ENCODE data around the gene SLBP.

The SLBP gene

GRCh38 chr4:1722551-1723118, 10.5 kb upstream of the SLBP start:
- Mint-ChIP-seq H3K4me1 (peaks cover 63% of the 10 kb centered on the region), H3K36me3 (peaks cover 6% of the 10 kb centered on the region), H3K27ac (peak overlapping the region; percentile 98), H3K27me3 (no peaks in the 10 kb centered on the region), H3K9me3 (no peaks in the 10 kb centered on the region), H3K4me3 (peak overlapping the region; percentile 94)

GRCh38 chr4:1721666-1722550, 9.8 kb upstream of the SLBP start:
- H3K27ac Mint-ChIP-seq, result peak overlapping the region; percentile 98
- peaks cover 6% of the 10 kb centered on the region for H3K36me3 Mint-ChIP-seq
- H3K4me3 Mint-ChIP-seq, result peak overlapping the region; percentile 94
- H3K27me3 Mint-ChIP-seq, result no peaks in the 10 kb centered on the region
- no peaks in the 10 kb centered on the region for H3K9me3 Mint-ChIP-seq
- H3K4me1 Mint-ChIP-seq, result peaks cover 57% of the 10 kb centered on the region

GRCh38 chr4:1721003-1721665, 9.0 kb upstream of the SLBP start, which contains the start of the genes TACC3 and TMEM129:
Gene TACC3 (plus strand): TSS chr4:1721521. CDS start chr4:1723422, 1,901 bp downstream.
Gene TMEM129 (minus strand): TSS chr4:1721323. CDS start chr4:1720837, 486 bp downstream.
- Mint-ChIP-seq H3K4me3 (peak within 1 kb of the TSS; percentile 94), H3K4me1 (peaks cover 51% of the 10 kb centered on the region), H3K27me3 (no peaks in the 10 kb centered on the region), H3K9me3 (no peaks in the 10 kb centered on the region), H3K27ac (peak within 1 kb of the TSS; percentile 98), H3K36me3 (peaks cover 2% of the 10 kb centered on the region)

GRCh38 chr4:1720163-1720983, 8.3 kb upstream of the SLBP start:
- Mint-ChIP-seq H3K27ac (peak overlapping the region; percentile 89), H3K27me3 (no peaks in the 10 kb centered on the region), H3K9me3 (no peaks in the 10 kb centered on the region), H3K4me1 (peaks cover 51% of the 10 kb centered on the region), H3K4me3 (peak overlapping the region; percentile 91), H3K36me3 (peaks cover 2% of the 10 kb centered on the region)

GRCh38 chr4:1718095-1718850, 6.2 kb upstream of the SLBP start:
- H3K9me3 Mint-ChIP-seq, result no peaks in the 10 kb centered on the region
- no peaks in the 10 kb centered on the region for H3K27me3 Mint-ChIP-seq
- peaks cover 2% of the 10 kb centered on the region for H3K36me3 Mint-ChIP-seq
- H3K27ac Mint-ChIP-seq, result peak overlapping the region; percentile 80
- peak overlapping the region; percentile 73 for H3K4me3 Mint-ChIP-seq
- H3K4me1 Mint-ChIP-seq, result peaks cover 49% of the 10 kb centered on the region

GRCh38 chr4:1717129-1718094, 5.3 kb upstream of the SLBP start:
- Mint-ChIP-seq H3K9me3 (no peaks in the 10 kb centered on the region), H3K27ac (peak overlapping the region; percentile 30), H3K36me3 (peaks cover 2% of the 10 kb centered on the region), H3K27me3 (no peaks in the 10 kb centered on the region), H3K4me3 (peak overlapping the region; percentile 26), H3K4me1 (peaks cover 40% of the 10 kb centered on the region)

GRCh38 chr4:1716065-1716945, 4.2 kb upstream of the SLBP start:
- H3K36me3 Mint-ChIP-seq, result peaks cover 3% of the 10 kb centered on the region
- H3K4me1 Mint-ChIP-seq, result peaks cover 37% of the 10 kb centered on the region
- no peak overlapping the region for H3K4me3 Mint-ChIP-seq
- H3K27me3 Mint-ChIP-seq, result no peaks in the 10 kb centered on the region
- peak overlapping the region; percentile 80 for H3K27ac Mint-ChIP-seq
- no peaks in the 10 kb centered on the region for H3K9me3 Mint-ChIP-seq

- H3K4me1 Mint-ChIP-seq, result peaks cover 45% of the 10 kb centered on the region
Measured at GRCh38 chr4:1715002-1715758, 3.1 kb upstream of the SLBP start.

GRCh38 chr4:1714303-1715001, 2.3 kb upstream of the SLBP start:
- H3K27me3 Mint-ChIP-seq, result no peaks in the 10 kb centered on the region
- peak overlapping the region; percentile 41 for H3K27ac Mint-ChIP-seq
- peaks cover 11% of the 10 kb centered on the region for H3K36me3 Mint-ChIP-seq
- H3K4me1 Mint-ChIP-seq, result peaks cover 49% of the 10 kb centered on the region
- H3K4me3 Mint-ChIP-seq, result peak overlapping the region; percentile 98
- no peaks in the 10 kb centered on the region for H3K9me3 Mint-ChIP-seq

More at GRCh38 chr4:1715002-1715758, 3.1 kb upstream of the SLBP start:
- Mint-ChIP-seq H3K27ac (peak overlapping the region; percentile 55), H3K36me3 (peaks cover 7% of the 10 kb centered on the region), H3K9me3 (no peaks in the 10 kb centered on the region), H3K4me3 (peak overlapping the region; percentile 20), H3K27me3 (no peaks in the 10 kb centered on the region)

- Mint-ChIP-seq H3K27ac (peak overlapping the region; percentile 96), H3K9me3 (no peaks in the 10 kb centered on the region), H3K27me3 (no peaks in the 10 kb centered on the region), H3K4me3 (peak overlapping the region; percentile 98), H3K36me3 (peaks cover 11% of the 10 kb centered on the region), H3K4me1 (peaks cover 56% of the 10 kb centered on the region)
Measured at GRCh38 chr4:1713003-1713851, 1.1 kb upstream of the SLBP start.

GRCh38 chr4:1711571-1712215, 426 bp downstream of the SLBP start:
- H3K27ac Mint-ChIP-seq, result peak overlapping the region; percentile 92
- no peaks in the 10 kb centered on the region for H3K9me3 Mint-ChIP-seq
- peaks cover 13% of the 10 kb centered on the region for H3K36me3 Mint-ChIP-seq
- peaks cover 58% of the 10 kb centered on the region for H3K4me1 Mint-ChIP-seq
- H3K4me3 Mint-ChIP-seq, result peak overlapping the region; percentile 98
- H3K27me3 Mint-ChIP-seq, result no peaks in the 10 kb centered on the region
